GM23248 (cell line): ENCODE measurements around the gene LPP.

Experiments used
- EZH2 ChIP-seq: fragments of 200-600 bp; sonication (generic); IDR thresholded peaks from 2 replicates; pipeline ENCODE4 v1.6.1; 2018; ENCODE audit warnings: antibody characterized with exemption, mild to moderate bottlenecking; ENCODE audit not compliant: insufficient read depth, poor library complexity, severe bottlenecking
- EZH2phosphoT487 ChIP-seq: fragments of 200-600 bp; sonication (generic); IDR thresholded peaks from 2 replicates; pipeline ENCODE4 v1.6.1; 2018; ENCODE audit warnings: antibody characterized with exemption, moderate library complexity, mild to moderate bottlenecking, low read depth; ENCODE audit not compliant: insufficient read depth

- TF ChIP-seq EZH2phosphoT487 (no peak), EZH2 (no peak)
Observed at GRCh38 chr3:188158731-188159310, 4.9 kb downstream of the LPP start.
